ENCODE data around the gene RIMBP2. TPM values are rescaled to one million over a fixed set of nuclear protein-coding genes. Genes with fewer than 3 reads are reported as not detected.

Gene RIMBP2
- total RNA-seq, 1 donor from 2014 or later: 1.1 TPM

DNA sequence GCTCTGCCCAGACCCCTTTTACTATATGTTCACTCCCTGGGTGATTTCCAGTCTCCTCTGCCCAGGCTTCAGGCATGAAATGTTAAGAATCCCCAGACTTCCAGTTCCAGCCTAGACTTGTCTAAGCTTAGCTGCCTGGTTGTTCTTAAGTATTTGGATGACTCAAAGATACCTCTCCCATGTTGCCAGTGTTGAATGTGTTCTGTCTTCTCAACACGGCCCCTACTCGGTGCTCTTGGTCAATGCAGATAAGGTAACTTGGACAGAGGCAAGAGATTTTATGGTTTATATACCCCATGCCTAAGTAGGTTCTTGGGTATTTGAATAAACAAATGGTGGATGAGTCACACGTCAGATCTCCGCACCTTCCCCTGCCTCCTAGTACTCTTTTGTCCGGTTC is 364.8 kb downstream of the RIMBP2 start:
- no peak for DNase-seq (ENCODE audit: low spot score)

DNA sequence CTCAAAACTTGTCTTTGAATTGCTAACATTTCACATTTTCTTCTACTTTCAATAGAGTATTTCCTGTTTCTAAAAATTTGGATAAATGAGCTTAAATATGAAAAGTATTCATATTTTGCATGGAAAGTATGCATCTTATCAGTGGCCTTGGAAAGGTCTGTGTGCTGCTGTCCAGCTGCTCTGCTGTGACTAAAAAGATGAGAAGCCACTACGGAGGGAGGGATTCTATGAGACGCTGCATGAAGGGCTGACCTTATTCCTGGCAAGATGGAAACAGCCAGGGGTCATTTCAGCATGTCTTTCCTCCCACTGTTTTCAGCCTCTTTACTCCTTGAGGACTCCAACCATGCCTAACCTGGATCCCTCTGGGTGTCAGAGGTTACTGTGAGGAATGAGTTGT is 365.4 kb downstream of the RIMBP2 start:
- no peak for DNase-seq (ENCODE audit: low spot score)

DNA sequence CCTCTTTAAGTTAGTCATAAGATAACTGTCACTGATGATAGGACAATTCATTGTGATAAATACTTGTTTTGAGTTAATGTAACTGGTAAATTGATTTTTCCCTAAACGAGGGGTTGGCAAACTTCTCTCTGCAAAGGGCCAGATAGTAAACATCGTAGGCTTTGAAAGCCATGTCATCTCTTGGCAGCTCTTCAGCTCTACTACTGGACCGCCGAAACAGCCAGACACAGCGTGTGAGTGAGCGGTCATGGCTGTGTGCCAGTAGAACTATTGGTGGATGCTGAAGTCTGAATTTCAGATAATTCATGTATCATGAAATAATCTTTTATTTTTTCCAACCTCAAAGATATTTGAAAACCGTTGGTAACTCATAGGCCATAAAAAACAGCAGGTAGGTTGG is 368.5 kb downstream of the RIMBP2 start:
- DNase-seq (ENCODE audit: low spot score): no peak

Other genes starting within 250 kb of the RIMBP2 start
- gene STX2, start 123.0 kb upstream of the RIMBP2 start, total RNA-seq: 29.7 TPM
- 472 TPM for gene RAN, start 155.8 kb upstream of the RIMBP2 start, total RNA-seq
- gene ADGRD1, start 237.6 kb upstream of the RIMBP2 start, total RNA-seq: 28.5 TPM

All from mesenteric fat pad (tissue), 1 donor.